Parathyroid adenoma (tissue), 2 donors: ENCODE measurements around the gene AKR1E2.

Experiments used
- H2AFZ ChIP-seq: fragments of 300-600 bp; sonication (generic); one replicate; pipeline ENCODE4 v1.7.0; 2017; ENCODE audit warnings: antibody characterized with exemption, mild to moderate bottlenecking
- H3K27ac ChIP-seq: fragments of 300-600 bp; sonication (generic); one replicate; pipeline ENCODE4 v1.7.0; 2017
- H3K27me3 ChIP-seq: fragments of 300-600 bp; sonication (generic); one replicate; pipeline ENCODE4 v1.7.0; 2017; ENCODE audit warnings: low read length; ENCODE audit not compliant: control insufficient read depth, insufficient read depth
- H3K36me3 ChIP-seq: fragments of 300-600 bp; sonication (generic); one replicate; pipeline ENCODE4 v1.7.0; 2017; ENCODE audit warnings: low read length; ENCODE audit not compliant: control insufficient read depth, insufficient read depth
- H3K4me1 ChIP-seq: fragments of 300-600 bp; sonication (generic); one replicate; pipeline ENCODE4 v1.7.0; 2017; ENCODE audit warnings: control low read depth
- H3K4me2 ChIP-seq: fragments of 300-600 bp; sonication (generic); one replicate; pipeline ENCODE4 v1.7.0; 2017; ENCODE audit warnings: low read length
- H3K4me3 ChIP-seq: fragments of 300-600 bp; sonication (generic); one replicate; pipeline ENCODE4 v1.7.0; 2017; ENCODE audit warnings: low read depth, low read length
- H3K79me2 ChIP-seq: fragments of 300-600 bp; sonication (generic); one replicate; pipeline ENCODE4 v1.7.0; 2017; ENCODE audit warnings: control low read depth
- H3K9ac ChIP-seq: fragments of 300-600 bp; sonication (generic); one replicate; pipeline ENCODE4 v1.7.0; 2017; ENCODE audit warnings: mild to moderate bottlenecking
- H3K9me3 ChIP-seq: fragments of 300-600 bp; sonication (generic); one replicate; pipeline ENCODE4 v1.7.0; 2017; ENCODE audit warnings: low read length; ENCODE audit not compliant: control insufficient read depth
- TF ChIP-seq, protein P1 (sequence below): fragments of 300-600 bp; sonication (generic); IDR thresholded peaks from one replicate; pipeline ENCODE4 v1.7.0; 2017; ENCODE audit warnings: antibody characterized with exemption, mild to moderate bottlenecking
- donor health status: primary hyperparathyroidism.

Gene AKR1E2

DNA sequence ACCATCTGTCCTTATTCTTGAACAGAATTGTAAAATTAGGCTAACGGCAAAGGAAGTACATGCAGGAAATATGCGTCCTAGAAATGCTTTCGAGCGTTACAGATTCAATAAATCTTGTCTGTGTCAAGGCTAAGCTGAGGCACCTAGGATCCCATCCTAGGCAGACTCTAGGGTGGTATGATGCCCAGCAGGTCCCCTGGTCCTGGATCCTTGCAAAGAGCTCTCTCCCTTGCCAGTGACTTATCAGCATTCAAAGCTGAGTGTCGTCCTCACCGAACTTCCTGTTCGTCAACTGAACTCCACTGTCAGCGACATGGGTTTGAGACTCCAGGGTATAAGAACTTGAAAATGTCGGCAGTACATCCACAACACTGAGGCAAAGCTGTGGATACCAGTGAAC lies 61.5 kb downstream of the AKR1E2 start:
- TF ChIP-seq, protein P1, sequence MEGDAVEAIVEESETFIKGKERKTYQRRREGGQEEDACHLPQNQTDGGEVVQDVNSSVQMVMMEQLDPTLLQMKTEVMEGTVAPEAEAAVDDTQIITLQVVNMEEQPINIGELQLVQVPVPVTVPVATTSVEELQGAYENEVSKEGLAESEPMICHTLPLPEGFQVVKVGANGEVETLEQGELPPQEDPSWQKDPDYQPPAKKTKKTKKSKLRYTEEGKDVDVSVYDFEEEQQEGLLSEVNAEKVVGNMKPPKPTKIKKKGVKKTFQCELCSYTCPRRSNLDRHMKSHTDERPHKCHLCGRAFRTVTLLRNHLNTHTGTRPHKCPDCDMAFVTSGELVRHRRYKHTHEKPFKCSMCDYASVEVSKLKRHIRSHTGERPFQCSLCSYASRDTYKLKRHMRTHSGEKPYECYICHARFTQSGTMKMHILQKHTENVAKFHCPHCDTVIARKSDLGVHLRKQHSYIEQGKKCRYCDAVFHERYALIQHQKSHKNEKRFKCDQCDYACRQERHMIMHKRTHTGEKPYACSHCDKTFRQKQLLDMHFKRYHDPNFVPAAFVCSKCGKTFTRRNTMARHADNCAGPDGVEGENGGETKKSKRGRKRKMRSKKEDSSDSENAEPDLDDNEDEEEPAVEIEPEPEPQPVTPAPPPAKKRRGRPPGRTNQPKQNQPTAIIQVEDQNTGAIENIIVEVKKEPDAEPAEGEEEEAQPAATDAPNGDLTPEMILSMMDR = no peak
- no peaks in the 10 kb centered on the region for H3K4me1 ChIP-seq
- H3K79me2 ChIP-seq = no peaks in the 10 kb centered on the region
- H3K27me3 ChIP-seq = no peaks in the 10 kb centered on the region
- H2AFZ ChIP-seq = no peak overlapping the region
- H3K9me3 ChIP-seq = no peaks in the 10 kb centered on the region
- no peaks in the 10 kb centered on the region for H3K36me3 ChIP-seq
- H3K9ac ChIP-seq = no peak overlapping the region
- H3K27ac ChIP-seq = no peak overlapping the region
- H3K4me2 ChIP-seq = no peak overlapping the region
- no peak overlapping the region for H3K4me3 ChIP-seq

DNA sequence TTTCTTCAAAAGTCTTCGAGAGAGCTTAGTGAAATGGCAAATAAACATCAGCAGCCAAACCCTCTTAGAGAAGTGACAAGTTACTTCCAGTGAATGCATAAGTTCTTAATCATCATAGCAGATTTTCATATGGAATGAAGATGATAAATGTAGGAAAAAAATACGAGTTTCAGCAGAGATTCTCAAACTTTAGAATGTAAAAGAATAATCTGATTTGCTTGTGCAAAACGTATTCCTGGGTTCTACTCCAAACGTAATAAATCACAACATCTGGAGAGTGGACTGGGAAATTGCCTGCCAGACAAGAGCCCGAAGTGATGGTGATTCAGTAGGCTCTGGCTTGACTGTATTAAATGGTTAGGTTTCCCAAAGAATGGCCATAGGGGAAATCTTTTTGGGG lies 62.2 kb downstream of the AKR1E2 start:
- no peak overlapping the region for H3K27ac ChIP-seq
- no peaks in the 10 kb centered on the region for H3K36me3 ChIP-seq
- H3K79me2 ChIP-seq = no peaks in the 10 kb centered on the region
- H3K9ac ChIP-seq = no peak overlapping the region
- H3K27me3 ChIP-seq = no peaks in the 10 kb centered on the region
- no peak overlapping the region for H3K4me3 ChIP-seq
- no peak overlapping the region for H3K4me2 ChIP-seq
- H3K9me3 ChIP-seq = no peaks in the 10 kb centered on the region
- no peaks in the 10 kb centered on the region for H3K4me1 ChIP-seq
- TF ChIP-seq, protein P1 = no peak
- no peak overlapping the region for H2AFZ ChIP-seq

GRCh38 chr10:4889959-4890358 lies 64.0 kb downstream of the AKR1E2 start:
- Histone ChIP-seq H3K4me3 (no peak overlapping the region), H3K4me1 (no peaks in the 10 kb centered on the region), H3K27me3 (no peaks in the 10 kb centered on the region), H3K4me2 (no peak overlapping the region), H3K27ac (no peak overlapping the region), H3K36me3 (no peaks in the 10 kb centered on the region), H3K9ac (no peak overlapping the region), H2AFZ (no peak overlapping the region), H3K9me3 (no peaks in the 10 kb centered on the region), H3K79me2 (no peaks in the 10 kb centered on the region)
- TF ChIP-seq, protein P1 = no peak

DNA sequence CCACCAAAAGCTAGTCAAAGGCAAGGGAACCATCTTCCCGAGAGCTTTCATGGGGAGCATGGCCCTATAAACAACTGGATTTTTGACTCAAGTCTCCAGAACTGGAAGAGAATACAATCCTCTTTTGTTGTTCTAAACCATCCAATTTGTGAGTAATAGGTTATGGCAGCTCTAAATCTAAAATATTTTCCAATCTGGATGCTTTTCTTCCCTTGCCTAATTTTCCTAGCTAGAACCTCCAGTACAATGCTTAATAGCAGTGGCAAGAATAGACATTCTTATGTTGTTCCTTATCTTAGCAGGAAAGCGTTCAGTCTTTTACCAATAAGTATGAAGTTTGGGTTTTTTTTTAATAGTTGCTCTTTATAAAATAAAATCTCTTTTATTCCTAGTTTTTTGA lies 66.7 kb downstream of the AKR1E2 start:
- Histone ChIP-seq H3K27me3 (no peaks in the 10 kb centered on the region), H3K9ac (no peak overlapping the region)

GRCh38 chr10:4894335-4894734 lies 68.3 kb downstream of the AKR1E2 start:
- TF ChIP-seq, protein P1 = no peak
- Histone ChIP-seq H3K9me3 (no peaks in the 10 kb centered on the region), H3K4me2 (no peak overlapping the region), H3K4me3 (no peak overlapping the region), H3K79me2 (no peaks in the 10 kb centered on the region), H2AFZ (no peak overlapping the region), H3K36me3 (no peaks in the 10 kb centered on the region), H3K9ac (no peak overlapping the region), H3K27ac (no peak overlapping the region), H3K27me3 (no peaks in the 10 kb centered on the region), H3K4me1 (no peaks in the 10 kb centered on the region)

More for the DNA sequence above, 66.7 kb downstream of the AKR1E2 start:
- H3K79me2 ChIP-seq = no peaks in the 10 kb centered on the region
- no peak overlapping the region for H3K4me3 ChIP-seq
- no peaks in the 10 kb centered on the region for H3K4me1 ChIP-seq
- no peaks in the 10 kb centered on the region for H3K9me3 ChIP-seq
- no peak overlapping the region for H3K27ac ChIP-seq
- H2AFZ ChIP-seq = no peak overlapping the region
- no peak overlapping the region for H3K4me2 ChIP-seq
- TF ChIP-seq, protein P1 = no peak
- no peaks in the 10 kb centered on the region for H3K36me3 ChIP-seq
